HG03175 (cell line): ENCODE data around the gene THBS2.
A peak's percentile ranks its signal among the peaks of the same experiment; 100 is the strongest.
"Not testable (repeated sequence)": the region's sequence is repeated elsewhere in the genome, so short reads cannot be mapped to it uniquely, and the experiment has no call there.

Experiments
- ATAC-seq: cut with Tn5 transposase; IDR thresholded peaks from one replicate; pipeline ENCODE4 v1.9.1; 2021; ENCODE audit warnings: mild to moderate bottlenecking, moderate library complexity; ENCODE audit not compliant: unreplicated experiment

THBS2 gene

GRCh38 chr6:169212897-169213813, 40.5 kb downstream of the THBS2 start:
- peak; percentile 100 for ATAC-seq

DNA sequence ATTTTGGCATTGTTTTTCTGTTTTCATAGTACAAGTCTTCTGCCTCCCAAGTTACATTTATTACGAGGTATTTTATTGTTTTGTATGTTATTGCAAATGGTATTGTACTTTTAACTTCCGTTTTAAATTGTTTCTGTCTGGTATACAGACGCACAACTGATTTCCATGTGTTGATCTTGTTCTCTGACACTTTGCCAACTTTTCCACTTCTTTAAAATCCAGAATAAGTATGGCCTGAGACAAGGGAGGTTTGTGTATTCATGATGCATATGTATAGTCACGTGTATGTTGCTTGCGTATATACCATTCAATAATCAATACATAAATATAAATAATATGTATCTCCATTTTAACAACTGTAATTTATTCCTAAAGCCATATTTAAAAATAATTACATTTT, 41.2 kb downstream of the THBS2 start:
- no peak for ATAC-seq

- no peak for ATAC-seq
These were observed 41.8 kb downstream of the THBS2 start for GRCh38 chr6:169211881-169212280.

DNA sequence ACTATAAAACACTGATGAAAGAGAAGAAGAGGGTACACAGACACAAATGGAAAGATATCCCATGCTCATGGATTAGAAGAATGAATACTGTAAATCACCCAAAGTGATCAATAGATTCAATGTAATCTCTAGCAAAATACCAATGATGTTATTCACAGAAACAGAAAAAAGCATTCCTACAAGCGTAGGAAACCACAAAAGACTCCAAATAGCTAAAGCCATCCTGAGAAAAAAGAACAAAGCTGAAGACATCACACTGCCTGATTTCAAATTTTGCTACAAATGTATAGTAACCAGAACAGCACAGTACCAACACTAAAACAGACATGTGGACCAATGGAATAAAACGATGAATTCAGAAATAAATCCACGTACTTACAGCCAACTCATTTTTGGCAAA, 43.0 kb downstream of the THBS2 start:
- no peak for ATAC-seq

DNA sequence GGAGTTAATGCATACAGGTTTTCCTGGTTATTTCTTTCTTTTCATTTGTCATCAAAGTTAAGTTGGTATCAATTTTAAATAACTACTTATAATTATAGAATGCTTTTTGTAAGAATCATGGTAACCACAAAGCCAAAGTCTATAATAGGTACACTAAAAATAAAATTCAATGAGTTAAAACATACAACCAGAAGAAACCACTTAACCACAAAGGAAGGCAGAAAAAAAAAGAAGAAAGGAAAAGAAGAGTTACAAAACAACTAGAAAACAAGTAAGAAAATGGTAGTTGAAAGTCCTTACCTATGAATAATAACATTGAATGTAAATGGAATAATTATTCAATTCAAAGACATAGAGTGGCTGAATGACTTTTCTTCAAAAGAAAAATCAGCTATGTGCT, 45.6 kb downstream of the THBS2 start:
- ATAC-seq: no peak

- no peak for ATAC-seq
These were observed 46.2 kb downstream of the THBS2 start for GRCh38 chr6:169207482-169207881.

GRCh38 chr6:169205176-169206160, 48.2 kb downstream of the THBS2 start:
- no peak for ATAC-seq

DNA sequence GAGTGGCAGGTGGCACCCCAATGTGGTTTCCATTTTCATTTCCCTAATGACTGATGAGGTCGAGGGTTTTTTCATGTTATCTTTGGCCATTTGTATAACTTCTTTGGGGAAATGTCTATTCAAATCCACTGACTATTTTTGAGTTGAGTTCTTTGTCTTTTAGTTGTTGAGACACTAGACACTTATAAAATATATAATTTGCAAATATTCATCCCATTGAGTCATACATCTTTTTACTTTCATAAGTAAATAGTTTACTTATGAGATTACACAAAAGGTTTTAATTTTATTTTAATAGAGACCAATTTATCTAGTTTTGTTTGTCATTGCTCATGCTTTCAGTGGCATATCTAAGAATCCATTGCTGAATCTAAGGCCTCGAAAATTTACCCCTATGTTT, 49.5 kb downstream of the THBS2 start:
- no peak for ATAC-seq

DNA sequence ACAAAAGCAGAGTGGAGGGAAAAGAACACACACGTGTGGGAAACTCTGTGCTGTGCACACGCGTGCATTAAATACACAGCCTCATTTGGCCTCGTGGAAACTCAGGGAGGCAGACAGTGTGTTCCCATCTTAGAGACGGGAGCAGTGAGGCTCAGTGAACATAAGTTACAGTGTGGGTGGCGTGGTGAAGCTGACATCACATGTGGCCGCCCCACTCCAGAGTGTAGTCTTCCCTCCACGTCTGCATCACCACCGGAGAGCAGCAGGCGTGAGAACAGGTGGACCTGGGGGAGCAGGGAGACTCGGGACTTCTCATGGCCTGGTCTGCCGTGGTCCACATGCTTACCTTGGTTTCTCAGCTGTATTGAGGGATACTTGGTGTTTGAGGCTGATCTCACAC, 51.7 kb downstream of the THBS2 start:
- ATAC-seq: no peak

- no peak for ATAC-seq
These were observed 52.6 kb downstream of the THBS2 start for GRCh38 chr6:169200893-169201514.

GRCh38 chr6:169199625-169200335, 53.9 kb downstream of the THBS2 start:
- ATAC-seq: no peak

DNA sequence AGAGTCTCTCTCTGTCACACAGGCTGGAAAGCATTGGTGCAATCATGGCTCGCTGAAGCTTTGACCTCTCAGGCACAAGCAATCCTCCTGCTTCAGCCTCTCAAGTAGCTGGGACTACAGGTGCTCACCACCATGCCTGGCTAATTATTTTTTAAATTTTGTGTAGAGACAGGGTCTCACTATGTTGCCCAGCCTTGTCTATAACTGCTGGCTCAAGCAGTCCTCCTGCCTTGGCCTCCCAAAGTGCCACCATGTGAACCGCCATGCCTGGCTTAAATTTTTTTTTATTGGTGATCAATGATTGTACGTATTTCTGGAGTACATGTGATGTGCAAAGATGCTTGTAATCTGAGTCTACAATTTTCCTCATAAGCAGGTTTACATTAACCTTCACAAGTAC, 54.8 kb downstream of the THBS2 start:
- ATAC-seq: no peak

GRCh38 chr6:169197929-169198328, 55.7 kb downstream of the THBS2 start:
- ATAC-seq: not testable (repeated sequence)

DNA sequence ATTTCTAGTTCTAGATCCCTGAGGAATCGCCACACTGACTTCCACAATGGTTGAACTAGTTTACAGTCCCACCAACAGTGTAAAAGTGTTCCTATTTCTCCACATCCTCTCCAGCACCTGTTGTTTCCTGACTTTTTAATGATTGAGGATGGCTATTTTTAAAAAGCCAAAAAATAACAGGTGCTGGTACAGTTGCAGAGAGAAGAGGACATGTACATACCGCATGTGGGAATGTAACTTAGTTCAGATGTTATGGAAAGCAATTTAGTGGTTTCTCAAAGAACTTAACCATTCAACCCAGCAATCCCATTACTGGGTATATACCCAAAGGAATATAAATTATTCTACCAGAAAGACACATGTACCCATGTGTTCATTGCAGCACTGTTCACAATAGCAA, 57.4 kb downstream of the THBS2 start:
- ATAC-seq: not testable (repeated sequence)

- ATAC-seq: no peak
These were observed 58.9 kb downstream of the THBS2 start for GRCh38 chr6:169194737-169195136.

DNA sequence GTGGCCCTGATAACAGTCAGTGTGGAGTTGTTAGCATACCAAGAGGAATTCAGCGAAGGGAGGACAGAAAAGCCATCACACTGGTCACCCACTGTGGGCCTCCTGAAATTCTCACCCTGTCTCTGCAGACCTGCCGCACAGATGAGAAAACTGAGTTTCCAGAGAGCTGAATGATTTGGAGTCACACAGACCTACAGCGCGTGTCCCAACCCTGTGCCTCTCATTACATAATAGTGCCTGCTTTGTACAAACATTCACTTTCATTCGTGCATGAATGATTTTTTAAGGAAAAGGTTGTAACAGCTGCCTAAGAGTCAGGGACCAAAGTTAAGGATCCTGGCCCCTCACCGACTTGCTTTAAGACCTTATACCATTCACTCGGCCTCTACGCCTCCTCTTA, 62.7 kb downstream of the THBS2 start:
- no peak for ATAC-seq

DNA sequence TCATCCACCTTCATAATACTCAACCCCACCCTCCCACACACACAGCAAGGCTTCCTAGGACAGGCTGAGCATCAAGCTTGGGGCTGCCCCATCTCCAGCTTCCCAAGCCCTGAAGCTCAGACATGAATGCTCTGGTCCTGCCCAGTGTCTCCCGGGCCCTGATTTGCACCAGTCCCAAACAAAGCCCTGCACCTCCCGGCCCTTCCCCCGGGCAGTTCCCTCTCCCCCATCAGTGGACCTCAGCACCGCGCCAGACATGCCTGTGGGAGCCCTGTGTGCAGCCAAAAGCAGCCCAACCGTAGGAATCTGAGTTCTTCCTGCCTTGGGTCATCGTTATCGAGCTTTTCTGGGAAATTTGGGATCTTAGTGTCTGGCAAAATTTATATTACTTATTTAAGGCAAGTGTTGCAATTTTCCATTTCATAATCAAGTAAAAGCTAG, 63.5 kb downstream of the THBS2 start:
- ATAC-seq: no peak

- ATAC-seq: no peak
These were observed 64.0 kb downstream of the THBS2 start for GRCh38 chr6:169189686-169190085.

GRCh38 chr6:169189182-169189581, 64.5 kb downstream of the THBS2 start:
- no peak for ATAC-seq

- ATAC-seq: no peak
These were observed 65.2 kb downstream of the THBS2 start for GRCh38 chr6:169188475-169188874.
